Stimulated activated CD8-positive, alpha-beta memory T cell treated with anti-CD3 and anti-CD28 coated beads, Interleukin-12 subunit alpha, Interleukin-12 subunit beta, amount 100 ng/mL, for 24 hours (primary cell): ENCODE results near the gene STRC.
"Not testable (repeated sequence)": the region's sequence is repeated elsewhere in the genome, so short reads cannot be mapped to it uniquely, and the experiment has no call there.

ENCODE experiments used
- DNase-seq: peaks from one replicate; pipeline ENCODE4 v3.0.0-alpha.2; 2020; ENCODE audit errors: extremely low read depth

Gene STRC

GRCh38 chr15:43618700-43619099 is at the start of gene STRC:
TSS of gene STRC (minus strand) at chr15:43618800. CDS start at chr15:43618722, 78 bp downstream.
- not testable (repeated sequence) for DNase-seq

GRCh38 chr15:43666177-43666576 is 47.6 kb upstream of the STRC start:
- DNase-seq, result not testable (repeated sequence)

- DNase-seq, result not testable (repeated sequence)
These were observed 44.7 kb upstream of the STRC start for GRCh38 chr15:43663333-43663732.

- DNase-seq, result not testable (repeated sequence)
These were observed 43.7 kb upstream of the STRC start for GRCh38 chr15:43662293-43662692.

GRCh38 chr15:43659727-43660126 is 41.1 kb upstream of the STRC start:
- DNase-seq, result not testable (repeated sequence)

- not testable (repeated sequence) for DNase-seq
These were observed 30.9 kb upstream of the STRC start for GRCh38 chr15:43649430-43649926.

- DNase-seq, result no peak
These were observed 30.2 kb upstream of the STRC start, which contains the start of gene CATSPER2 for GRCh38 chr15:43648649-43649429. TSS of gene CATSPER2 (minus strand) at chr15:43648844. CDS start at chr15:43648061, 783 bp downstream.

GRCh38 chr15:43638464-43639204 is 20.0 kb upstream of the STRC start:
- DNase-seq, result not testable (repeated sequence)

- not testable (repeated sequence) for DNase-seq
These were observed 8.3 kb upstream of the STRC start for GRCh38 chr15:43626937-43627336.

- no peak for DNase-seq
These were observed 6.5 kb upstream of the STRC start for GRCh38 chr15:43625106-43625505.

GRCh38 chr15:43622068-43622799 is 3.6 kb upstream of the STRC start:
- DNase-seq, result not testable (repeated sequence)

- DNase-seq, result not testable (repeated sequence)
These were observed 850 bp downstream of the STRC start for GRCh38 chr15:43617750-43618149.

GRCh38 chr15:43602233-43602632 is 16.4 kb downstream of the STRC start:
- not testable (repeated sequence) for DNase-seq

GRCh38 chr15:43600200-43600599 is 18.4 kb downstream of the STRC start:
- not testable (repeated sequence) for DNase-seq

GRCh38 chr15:43599131-43599530 is 19.5 kb downstream of the STRC start:
- not testable (repeated sequence) for DNase-seq

- DNase-seq, result not testable (repeated sequence)
These were observed 25.0 kb downstream of the STRC start, which contains the start of gene CKMT1B for GRCh38 chr15:43593328-43594190. TSS of gene CKMT1B (plus strand) at chr15:43594027. CDS start at chr15:43594219, 192 bp downstream.

- not testable (repeated sequence) for DNase-seq
These were observed 25.8 kb downstream of the STRC start for GRCh38 chr15:43592841-43593240.

GRCh38 chr15:43589778-43590466 is 28.7 kb downstream of the STRC start, which contains the start of gene PPIP5K1:
TSS of gene PPIP5K1 (minus strand) at chr15:43590208. CDS start at chr15:43584504, 5,704 bp downstream.
- not testable (repeated sequence) for DNase-seq

- DNase-seq, result not testable (repeated sequence)
These were observed 44.0 kb downstream of the STRC start for GRCh38 chr15:43574607-43575006.

- DNase-seq, result not testable (repeated sequence)
These were observed 52.0 kb downstream of the STRC start for GRCh38 chr15:43566615-43567014.
